Stimulated activated CD4-positive, alpha-beta T cell treated with anti-CD3 and anti-CD28 coated beads, TNF-alpha, amount 100 ng/mL, for 1 hour (primary cell): Measurements from ENCODE around the gene EXOC4.

Source experiments
- DNase-seq, 3 donors: peaks; one replicate each; pipeline ENCODE4 v3.0.0-alpha.2; 2020; ENCODE audit warnings: low read depth in 3 of 3, low spot score in 1 of 3

Gene EXOC4

DNA sequence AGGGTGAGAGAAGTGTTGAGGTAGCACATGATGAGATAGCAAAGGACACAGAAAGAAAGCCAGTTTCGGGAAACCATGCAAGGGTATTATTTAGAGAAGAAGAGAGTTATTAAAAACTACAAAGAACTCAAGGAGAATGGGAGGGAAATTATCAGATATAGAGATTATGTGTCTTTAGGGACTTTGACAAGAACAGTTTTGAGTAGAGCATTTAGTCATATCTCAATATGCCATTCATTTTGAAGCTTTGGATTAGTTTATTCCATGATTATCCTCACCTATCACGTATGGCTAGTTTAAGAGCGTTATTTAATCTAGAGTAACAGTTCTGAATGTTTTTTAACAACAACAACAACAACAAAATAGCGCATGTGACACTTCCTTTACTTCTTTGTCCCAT lies 409.4 kb downstream of the EXOC4 start:
- DNase-seq, result no peak

DNA sequence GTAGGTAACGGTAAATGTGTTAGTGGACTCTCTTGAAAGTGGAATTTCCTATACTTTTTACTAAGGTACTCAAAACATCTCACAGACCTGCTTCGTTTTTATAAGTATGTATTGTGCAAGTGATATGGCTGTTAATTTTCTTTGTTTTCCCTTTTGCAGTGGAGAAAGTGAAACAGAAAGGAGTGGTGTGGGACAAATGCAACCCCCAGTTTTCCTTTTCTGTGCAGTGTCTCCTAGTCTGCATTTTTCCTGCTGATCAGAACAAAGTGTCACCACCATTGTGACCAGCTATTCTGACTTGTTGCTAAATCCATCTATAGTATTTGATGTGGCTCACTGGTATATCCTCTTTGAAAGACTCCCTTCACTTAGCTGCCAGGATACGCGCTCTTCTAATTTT lies 410.0 kb downstream of the EXOC4 start:
- no peak for DNase-seq

DNA sequence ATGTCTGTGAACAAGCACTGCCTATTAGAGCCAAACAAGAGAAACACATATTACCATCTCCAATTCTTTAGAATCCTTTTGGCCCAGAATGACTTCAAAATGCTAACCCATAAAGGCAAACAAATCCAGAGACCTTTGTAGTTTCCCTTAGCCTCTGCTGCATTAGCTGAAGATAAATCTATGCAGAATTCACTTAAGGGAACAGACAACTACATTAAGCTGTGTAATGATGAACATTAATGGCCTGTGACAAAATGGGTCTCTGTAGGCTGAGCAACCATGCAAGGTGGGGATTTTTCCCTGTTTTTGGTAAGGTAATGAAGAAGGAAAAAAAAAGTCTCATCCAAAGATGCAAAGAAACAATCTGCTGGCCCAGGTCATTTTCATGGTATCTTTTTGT lies 411.6 kb downstream of the EXOC4 start:
- no peak for DNase-seq

DNA sequence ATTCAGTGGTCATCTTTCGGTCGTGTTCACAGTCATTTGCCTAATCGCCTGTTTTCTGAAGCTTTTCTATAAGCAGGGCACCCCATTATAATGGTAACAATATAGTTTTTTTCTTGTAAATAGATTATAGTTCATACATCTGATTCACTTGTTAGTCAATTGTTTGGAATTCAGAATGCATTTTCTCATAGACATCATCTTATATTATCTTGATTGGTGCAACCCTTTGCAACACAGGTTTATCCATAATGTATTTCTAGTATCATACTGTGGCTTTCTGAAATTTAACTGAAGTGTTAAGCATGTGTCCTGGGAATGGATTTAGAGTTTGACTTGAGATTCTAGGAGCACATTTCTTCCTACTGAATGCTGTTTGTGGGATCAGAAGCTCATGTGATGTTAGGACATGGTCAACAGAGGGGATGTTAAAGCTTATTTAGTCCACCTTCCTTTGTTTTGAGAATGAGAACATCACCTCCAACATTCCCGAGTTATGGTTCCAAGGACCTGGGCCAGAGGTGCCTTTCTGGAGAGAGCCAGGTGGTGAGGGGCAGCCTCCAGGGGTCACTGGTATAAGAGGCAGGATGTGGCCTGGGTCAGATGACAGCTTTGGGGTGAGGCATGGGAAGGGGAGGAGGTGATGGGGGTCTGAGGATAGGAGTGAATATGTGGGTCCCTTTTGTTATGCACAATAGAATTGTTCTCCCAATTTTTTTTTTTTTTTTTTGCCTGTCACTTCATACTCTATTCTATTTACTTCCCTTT lies 415.6 kb downstream of the EXOC4 start:
- no peak for DNase-seq

DNA sequence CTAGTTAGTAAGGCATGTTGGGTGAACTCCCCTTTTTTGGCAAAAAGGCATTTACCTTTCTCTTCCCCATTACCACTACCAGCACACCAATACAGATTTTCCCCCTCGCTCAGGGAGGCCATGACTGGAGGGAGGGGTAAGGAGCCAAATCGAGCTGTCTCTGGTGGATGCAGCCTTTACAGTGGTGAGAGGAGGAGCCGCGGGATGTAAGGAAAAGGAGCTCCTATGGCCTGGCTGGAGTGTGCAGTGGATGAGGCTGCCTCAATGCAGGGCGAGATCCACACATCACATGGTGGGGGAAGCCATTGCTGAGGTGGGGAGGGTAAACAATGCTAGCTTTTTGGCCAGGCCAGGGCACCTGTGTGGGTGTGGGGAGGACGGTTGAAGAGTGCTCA lies 416.2 kb downstream of the EXOC4 start:
- no peak for DNase-seq

DNA sequence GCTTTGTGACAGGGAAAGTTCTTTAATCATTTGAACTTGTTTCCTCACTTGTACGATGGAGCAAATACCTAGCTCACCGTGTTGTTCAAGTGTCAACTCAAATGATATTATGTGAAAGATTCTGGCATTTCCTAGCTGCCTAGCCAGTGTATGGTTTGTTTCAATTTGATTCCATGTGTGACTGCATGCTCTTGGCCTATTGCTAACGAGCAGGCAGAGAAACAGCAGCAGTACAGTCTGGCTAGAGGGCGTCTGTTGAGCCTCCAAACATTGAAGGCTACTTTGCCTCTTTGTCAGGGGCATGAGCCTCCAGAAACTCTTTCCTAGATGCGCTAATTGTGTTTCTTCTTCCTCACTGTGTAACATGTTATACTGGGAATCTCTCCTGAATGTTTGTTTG lies 417.4 kb downstream of the EXOC4 start:
- DNase-seq, result no peak

DNA sequence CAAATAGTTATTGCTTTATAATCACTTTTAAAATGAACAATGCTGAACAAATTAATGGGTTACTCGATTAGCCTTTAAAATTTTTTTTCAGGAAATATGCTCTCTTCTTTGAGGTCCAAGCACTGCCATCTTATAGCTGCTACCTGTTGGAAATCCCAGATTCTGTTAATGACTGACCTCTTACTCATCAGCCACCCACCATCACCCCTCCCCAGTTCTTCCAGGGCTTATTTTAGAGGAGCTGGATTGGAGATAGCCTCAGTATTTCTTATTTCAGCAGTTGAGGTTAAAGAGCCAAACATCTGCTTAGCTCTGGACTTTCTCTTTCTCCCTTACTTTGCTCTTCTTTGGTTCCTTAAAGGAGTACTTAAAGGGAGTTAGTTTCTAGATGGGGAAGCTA lies 420.0 kb downstream of the EXOC4 start:
- no peak for DNase-seq

DNA sequence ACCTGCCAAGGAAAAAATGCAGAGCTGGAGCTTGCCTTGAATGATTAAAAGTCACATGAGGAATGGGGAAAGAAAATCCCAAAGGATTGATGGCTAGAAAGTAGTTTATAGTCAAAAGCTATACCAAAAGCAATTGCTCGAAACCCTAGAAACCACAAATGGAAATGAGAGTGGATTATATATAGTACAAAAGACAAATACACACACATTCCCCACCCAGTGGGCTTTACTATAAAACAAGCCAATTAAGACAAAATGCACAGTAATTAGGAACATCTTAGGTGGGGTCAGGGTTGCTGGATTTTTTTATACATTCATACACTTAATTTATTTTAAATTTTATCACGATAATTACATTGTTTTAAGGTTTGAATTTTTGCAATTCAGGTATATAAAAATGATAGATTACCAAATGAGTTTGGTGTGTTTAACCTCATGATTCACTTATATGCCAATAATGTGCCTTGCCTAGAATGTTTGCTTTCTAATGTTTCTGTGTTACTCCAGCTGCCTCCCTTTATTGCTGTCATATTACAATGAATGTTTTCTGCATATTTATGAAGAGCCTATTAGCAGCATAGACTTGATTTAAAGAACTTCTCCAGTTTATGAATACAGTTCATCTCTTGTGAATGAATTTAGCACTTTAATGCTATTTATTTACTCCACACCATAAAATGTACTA lies 421.3 kb downstream of the EXOC4 start:
- DNase-seq, result no peak

DNA sequence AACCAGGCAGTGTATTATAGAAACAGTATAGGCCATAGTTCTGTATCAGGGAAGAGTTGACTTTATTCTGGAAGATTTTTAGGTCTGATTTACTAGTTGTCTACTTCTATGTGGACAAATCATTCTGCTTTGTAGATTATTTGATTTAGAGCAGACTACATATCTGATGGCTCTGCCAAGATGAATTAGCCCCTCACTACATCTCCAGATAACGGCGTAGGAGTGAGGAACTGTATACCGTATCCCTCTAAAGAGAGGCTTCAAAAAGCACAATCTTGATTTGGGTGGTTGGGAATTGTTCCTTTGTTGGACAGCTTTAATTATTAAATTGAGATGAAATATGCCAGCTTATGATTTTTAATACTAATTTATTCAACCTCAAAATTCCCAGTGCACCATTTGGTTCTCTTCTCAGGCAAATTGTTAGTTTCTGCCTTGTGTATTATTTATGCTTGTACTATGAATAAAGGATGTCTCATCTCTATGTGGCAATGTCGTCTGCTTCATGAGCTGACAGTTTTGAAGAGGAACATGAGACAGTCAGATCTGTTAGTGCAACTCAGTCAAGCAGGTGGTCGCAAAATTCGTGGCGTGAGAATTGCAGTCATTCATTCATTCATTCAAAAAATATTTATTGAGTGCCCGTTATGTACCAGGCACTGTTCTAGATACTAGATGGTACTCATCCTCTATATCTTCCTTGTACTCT lies 422.8 kb downstream of the EXOC4 start:
- DNase-seq, result no peak

DNA sequence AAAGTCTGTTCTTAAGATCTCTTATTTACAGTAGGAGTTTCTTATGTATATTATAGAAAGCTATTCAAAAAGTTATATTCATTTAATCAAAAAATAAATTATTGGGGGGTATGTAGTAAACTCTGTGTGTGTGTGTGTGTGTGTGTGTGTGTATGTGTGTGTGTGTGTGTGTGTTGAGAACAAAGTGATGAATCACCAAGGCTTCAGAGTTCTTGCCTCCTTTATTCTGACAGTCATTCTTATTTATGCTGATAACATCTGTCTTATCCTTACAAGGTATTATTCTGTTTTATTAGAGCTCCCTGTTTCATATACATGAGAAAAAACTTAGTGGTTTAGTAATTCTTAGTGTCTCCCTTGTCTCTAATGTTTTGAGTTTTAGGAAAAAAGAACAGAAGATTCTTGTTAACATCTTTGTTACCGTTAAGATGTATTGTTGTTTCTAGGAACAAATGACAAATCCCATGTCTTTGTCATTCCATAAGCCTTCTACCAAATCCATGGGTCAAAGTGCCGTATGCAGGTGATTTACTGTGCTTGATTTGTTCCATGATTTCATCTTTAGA lies 424.0 kb downstream of the EXOC4 start:
- no peak for DNase-seq

DNA sequence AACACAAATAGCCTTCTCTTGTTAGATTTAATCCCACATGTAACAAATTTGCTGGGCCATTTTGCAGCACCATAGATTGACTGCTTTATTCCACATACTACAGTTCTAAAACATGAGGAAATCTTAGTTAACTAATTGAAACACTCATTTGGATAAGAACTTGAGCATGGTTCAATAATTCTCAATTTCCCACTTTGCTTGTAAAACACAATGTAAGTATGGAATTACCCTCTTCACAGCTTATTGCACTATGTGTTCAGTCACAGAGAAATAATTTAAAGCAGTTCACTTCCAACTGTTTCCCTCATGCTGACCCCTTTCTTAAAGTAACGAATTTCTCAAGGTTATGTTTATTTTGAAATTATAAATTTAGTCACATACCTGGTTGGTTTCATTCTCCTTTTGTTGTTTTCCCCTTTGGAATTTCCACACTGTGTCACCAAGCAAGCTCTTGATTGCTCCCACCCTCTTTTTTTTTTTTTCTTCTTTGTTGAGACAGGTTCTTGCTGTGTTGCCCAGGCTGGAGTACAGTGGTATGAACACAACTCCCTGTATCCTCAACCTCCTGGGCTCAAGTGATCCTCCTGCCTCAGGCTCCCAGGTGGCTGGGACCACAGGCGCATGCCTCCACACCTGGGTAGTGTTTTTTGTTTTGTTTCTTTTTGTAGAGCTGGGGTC lies 425.4 kb downstream of the EXOC4 start:
- no peak for DNase-seq

DNA sequence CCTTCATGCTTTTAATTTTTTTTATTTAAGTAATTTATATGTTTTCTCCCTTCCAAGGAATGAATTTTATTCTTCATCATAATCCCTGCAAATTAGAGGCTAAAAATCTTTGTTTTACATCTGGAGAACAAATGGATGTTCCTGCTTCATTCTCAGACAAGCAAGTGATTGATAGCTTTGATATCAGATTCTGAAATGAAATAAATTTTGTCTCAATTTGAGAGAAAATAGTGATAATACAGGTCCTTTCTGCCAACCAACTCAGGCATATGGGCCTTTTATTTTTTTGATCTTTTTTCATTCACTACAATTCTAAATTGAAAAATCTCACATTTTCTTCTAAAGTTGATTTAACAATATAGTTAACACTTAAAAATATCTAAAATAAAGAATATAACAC lies 427.1 kb downstream of the EXOC4 start:
- DNase-seq, result no peak

DNA sequence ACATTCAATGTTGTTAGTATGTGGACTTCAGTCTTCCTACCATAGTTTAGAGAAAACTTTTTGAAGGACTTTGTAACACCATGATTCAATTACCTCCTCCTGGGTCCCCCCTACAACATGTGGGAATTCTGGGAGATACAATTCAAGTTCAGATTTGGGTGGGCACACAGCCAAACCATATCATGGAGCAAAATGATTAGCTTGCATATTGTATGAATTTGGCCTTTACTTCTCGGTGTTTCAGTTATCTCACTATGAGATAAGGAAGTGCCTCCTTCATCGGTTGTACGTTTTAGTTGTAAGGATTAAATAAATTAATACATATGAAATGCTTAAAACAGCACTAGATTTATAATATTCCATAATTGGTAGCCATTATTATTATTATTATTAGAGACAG lies 428.7 kb downstream of the EXOC4 start:
- DNase-seq, result no peak

DNA sequence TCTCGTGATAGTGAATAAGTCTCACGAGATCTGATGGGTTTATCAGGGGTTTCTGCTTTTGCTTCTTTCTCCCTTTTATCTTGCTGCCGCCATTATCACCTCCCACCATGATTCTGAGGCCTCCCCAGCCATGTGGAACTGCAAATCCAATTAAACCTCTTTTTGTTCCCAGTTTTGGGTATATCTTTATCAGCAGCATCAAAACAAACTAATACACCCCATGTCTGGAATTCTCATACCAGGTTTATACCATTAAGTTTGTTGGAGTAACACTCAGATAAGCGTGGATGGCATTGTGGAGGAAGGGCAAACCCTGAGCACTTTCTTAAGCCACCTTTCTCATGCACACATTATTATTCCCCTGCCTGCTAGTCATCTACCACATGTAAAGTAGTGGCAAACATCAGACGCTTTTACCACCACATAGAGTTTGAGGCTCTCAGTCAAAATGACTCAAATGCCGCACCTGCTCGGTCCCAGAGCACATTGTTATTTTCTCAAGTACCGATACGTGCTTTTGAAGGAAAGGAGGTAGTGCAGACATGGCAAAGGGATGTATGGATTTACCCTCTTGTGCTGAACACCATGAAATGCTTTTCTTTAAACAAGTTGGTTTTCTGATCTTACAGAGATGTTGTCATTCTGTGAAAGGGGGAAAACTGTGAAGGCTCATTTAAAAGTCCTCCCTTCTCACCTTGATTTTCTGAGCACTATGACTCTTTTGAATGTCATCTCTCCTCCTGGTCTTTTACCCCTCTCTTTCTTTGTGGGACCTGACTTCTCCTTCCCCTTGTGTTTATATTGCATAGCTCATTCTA lies 429.7 kb downstream of the EXOC4 start:
- DNase-seq, result no peak

DNA sequence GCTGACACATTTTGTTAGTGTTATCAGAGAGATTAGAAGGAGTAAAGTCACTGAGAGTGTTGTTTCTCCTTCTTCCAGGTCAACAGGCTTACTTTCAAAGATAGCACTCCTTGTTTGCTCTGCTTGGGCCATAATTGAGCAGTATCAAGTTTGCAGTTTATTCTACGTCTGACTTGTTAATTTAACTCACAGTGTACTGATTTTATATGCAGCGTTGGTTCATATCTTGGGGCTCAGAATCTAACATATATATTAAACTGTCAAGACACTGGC lies 430.2 kb downstream of the EXOC4 start:
- DNase-seq, result no peak

DNA sequence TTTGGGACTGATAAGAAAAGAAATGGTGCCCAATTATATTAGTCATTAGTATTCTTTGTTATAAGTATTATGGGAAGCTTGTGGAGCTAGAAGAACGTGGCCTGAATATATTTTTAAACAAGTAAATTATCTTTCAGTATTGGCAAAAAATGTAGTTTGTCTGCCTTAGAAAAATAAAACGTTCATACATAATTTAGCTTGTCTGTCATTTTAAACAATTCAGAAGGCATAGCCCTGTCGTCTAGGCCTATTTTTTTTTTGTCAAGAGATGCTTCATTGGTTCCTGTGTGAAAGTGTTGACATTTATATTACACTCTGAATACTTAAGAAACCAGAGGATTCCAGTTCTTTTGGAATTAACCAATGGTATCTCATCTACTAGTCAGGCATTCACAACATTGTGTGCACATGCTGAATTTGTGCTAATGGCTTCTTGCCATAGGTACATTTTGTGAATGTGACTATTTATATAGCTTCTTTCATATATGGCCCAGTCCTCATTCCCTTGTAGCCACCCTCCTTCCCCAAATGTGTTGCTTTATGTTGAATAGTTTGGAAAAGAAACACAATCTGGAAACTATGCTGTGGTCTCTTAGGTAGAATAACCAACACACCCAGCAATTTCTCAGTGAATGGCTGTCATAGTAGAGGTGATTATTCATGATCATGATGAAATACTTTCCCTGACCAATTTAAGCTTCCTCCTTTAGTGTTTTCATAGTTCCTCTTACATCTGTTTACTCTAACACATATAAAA lies 435.8 kb downstream of the EXOC4 start:
- DNase-seq, result no peak

DNA sequence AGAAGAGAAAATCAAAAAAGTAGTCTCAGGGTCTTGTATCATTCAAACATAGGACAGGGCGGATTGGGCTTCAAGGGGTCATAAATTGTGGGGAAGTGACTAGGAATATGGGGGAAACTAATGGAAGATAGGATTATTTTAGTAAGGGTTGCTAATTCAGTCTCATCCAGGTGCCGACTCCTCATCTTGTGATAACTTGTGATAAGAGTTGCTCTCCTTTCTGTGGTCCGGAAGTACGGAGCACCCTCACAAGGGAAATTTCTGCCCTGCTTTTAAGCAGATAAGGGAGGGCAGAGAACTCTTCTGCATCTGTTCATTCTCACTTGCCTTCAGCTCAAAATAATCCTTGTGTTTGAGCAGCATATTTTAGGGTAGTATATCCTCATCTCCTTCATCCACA lies 437.9 kb downstream of the EXOC4 start:
- no peak for DNase-seq

DNA sequence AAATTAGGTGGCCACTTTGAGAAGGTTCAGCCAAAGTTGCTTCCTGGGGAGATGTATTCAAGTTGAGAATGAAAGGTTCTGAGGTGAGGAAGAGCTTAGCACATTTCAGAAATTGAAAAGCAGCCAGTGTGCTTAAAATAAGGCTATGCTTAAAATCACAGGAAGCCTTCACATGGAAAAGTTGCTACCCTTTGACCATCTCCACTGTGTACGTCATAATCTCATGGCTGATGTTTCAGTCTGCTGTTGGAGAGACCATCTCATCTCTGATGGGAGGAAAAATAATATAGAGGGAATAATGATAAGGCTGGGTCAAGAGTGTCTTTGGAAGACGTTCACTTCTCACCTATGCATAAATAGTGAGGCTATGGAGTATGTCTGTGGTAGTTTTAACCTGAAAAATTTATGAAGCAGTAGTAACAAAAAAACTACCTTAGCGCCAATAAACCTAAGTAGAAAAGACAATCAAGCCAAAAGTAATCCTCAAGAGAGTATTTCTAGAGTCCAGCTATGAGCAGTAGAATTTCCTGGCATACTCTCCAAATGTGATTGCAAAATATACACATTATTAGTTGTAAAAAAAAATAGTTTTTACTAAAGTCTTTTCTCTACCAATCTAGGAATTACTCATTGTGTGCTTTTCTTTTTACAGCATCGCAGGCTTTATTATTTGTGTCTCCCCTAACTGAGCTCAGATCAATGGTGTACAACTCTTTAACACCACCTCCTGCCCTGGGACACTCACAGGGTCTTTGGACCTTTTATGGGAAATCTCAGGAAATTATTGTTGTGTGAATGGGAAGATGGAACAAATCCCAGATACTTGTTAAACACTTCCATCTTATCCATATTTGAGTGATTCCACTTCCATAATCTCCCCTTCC lies 439.1 kb downstream of the EXOC4 start:
- no peak for DNase-seq

DNA sequence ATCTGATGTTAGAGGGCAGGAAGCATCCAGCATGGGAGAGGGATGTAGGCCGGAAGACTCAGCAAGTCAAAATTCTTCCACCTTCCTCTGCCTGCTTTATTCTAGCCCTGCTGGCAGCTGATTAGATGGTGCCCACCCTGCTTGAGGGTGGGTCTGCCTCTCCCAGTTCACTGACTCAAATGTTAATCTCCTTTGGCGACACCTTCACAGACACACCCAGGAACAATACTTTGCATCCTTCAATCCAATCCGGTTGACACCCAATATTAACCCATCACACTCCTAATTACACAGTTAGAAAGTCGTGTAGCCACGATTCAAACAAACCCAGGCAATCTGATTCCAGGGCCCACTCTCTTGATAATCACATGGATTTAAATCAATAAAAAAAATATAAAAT lies 440.4 kb downstream of the EXOC4 start:
- DNase-seq, result no peak
